HS-27A (cell line): Measurements from ENCODE around the gene NUFIP1.
A peak's percentile ranks its signal among the peaks of the same experiment; 100 is the strongest.
"Not testable (repeated sequence)": the region's sequence is repeated elsewhere in the genome, so short reads cannot be mapped to it uniquely, and the experiment has no call there.

ENCODE experiments used
- DNase-seq: peaks from one replicate; pipeline ENCODE4 v3.0.0-alpha.2; 2012; ENCODE audit warnings: low read depth, missing footprints

Gene NUFIP1

DNA sequence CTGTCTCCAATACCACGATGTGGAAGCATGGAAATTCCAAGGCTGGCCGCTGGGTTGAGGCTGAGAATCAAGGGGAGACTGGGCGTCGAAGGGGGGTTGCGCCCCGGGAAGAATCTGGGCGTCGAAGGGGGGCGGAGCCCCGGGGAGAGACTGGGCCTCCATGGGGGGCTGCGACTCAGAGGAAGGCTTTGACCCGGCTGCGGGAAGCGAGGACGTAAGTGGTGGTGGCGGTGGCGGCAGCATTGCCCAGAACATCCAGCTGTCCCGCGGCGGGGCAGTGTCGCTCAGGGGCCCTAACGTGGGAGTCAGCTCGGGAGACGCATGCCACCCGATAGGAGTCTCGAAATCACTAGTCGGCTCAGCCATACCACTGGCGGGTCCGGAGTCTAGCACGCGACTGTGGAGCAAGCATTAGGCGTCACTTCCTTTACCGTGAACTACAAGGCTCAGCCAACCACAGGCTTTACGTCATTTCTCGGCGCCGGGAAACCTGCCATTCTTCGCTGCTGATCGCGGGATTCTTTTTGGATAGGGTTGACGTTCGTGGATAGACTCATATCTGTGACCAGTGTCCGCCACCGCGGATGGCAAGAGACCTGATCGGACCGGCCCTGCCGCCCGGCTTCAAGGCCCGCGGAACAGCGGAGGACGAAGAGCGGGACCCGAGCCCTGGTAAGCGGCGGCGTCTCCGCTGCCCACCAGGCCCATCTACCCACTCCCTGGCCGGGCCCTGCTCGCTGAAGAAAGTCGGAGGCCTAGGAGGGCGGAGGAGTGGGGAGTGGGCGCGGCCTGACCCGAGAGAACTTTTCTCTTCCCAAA lies at the start of gene NUFIP1, which contains the start of gene GPALPP1:
Gene NUFIP1, minus strand, starts transcription at position 401 of the 819 bp plus-strand sequence. Its CDS starts 35 bp downstream, at position 366.
Gene GPALPP1, plus strand, starts transcription at position 468 of the 819 bp plus-strand sequence. Its CDS starts 117 bp downstream, at position 585.
- peak; percentile 74 for DNase-seq

- DNase-seq, result no peak
These were observed 46.9 kb upstream of the NUFIP1 start for GRCh38 chr13:45036206-45036605.

GRCh38 chr13:45034342-45034741 lies 45.1 kb upstream of the NUFIP1 start:
- DNase-seq, result no peak

DNA sequence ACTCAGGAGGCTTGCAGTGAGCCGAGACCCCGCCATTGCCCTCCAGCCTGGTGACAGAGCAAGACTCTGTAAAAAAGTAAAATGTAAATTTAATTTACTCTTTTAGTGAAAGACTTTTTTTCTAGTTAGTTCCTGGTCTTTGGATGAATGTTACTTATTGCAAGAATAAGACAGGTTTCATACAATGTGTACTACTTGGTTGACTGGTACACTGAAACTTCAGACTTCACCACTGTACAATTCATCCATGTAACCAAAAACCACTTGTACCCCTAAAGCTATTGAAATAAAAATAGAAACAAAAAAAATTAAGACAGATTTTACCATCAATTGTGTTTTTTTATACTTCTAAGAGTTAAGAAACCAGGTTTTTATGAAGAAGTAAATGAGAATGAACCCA lies 35.6 kb upstream of the NUFIP1 start:
- no peak for DNase-seq

DNA sequence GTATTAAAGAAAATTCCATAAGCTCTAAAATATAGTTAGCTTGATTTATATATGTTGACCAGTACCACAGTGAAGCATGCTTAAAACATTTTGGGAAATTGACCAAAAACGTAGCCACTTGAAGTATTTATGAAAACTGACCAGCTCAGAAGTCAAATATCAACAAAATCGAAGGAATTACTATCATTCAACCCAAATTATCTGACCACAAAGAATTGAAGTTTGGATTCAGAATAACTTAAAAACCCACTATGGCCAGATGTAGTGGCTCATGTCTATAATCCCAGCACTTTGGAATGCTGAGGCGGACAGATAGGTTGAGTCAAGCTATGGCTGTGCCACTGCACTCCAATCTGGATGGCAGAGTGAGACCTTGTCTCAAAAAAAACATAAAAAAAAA lies 32.0 kb upstream of the NUFIP1 start:
- DNase-seq, result peak; percentile 26

DNA sequence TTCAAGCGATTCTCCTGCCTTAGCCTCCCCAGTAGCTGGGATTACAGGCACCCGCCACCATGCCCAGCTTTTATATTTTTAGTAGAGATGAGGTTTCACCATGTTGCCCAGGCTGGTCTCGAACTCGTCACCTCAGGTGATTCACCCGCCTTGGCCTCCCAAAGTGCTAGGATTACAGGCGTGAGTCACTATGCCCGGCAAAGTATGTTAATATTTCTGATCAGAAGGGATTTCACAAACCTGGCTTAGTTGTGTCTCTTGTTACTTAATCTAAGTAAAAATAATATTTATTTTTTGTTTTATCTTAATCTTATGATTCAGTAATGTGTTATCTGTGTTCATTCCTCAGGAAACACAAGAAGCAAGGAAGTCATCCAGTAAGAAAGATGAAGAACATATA lies 30.7 kb upstream of the NUFIP1 start:
- DNase-seq, result not testable (repeated sequence)

DNA sequence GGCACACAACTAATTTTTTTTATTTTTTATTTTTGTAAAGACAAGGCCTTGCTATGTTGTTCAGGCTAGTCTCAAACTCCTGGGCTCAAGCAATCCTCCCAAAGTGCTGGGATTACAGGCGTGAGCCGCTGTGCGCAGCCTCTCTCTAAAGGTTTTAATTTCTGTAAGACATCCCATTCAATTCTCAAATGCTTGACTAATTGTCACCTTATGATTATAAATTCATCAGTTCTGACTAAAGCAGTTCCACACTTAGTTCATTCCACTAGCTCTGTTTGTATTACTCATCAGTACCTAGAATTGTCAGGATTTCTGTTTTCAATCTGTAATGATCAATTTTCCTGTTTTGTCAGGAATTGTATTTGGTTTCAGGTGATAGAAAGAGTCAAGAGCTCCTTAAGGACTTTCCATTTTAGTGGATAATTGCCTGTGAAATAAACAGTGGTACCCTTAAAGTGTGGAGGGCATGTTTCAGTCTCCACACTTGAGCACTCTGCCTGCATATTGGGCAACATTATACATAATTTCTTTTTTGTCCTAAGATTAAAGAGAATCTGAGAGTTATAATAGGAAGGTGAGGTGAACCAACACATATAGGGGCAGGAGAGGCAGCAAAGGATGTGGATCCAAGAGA lies 27.6 kb upstream of the NUFIP1 start:
- no peak for DNase-seq

DNA sequence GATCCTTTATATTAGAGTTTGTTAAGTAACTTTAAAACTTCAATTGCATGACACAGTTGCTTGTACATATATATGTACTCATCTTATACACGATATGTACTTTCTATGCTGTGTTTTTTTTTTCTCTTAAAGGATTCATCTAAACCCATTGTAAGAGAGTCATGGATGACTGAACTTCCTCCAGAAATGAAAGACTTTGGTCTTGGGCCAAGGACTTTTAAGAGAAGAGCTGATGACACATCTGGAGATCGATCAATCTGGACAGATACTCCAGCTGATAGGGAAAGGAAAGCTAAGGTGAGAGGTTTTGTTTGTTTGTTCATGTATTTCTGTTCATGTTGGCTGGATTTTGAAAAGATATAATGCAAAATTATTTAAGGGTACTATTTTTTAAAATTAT lies 26.0 kb upstream of the NUFIP1 start:
- DNase-seq, result no peak

DNA sequence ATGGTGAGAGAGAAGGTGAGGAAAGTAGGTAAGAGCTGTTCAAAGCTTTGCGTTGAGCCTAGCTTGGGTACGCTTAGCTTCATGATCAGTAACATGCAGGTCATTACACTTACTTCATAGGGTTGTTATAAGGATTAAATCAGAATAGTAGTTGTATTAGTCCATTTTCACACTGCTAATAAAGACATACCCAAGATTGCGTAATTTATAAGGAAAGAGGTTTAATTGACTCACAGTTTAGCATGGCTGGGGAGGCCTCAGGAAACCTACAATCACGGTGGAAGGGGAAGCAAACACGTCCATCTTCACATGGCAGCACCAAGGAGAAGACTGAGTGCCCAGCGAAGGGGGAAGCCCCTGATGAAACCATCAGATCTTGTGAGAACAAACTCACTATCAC lies 21.9 kb upstream of the NUFIP1 start:
- DNase-seq, result no peak

- no peak for DNase-seq
These were observed 18.6 kb upstream of the NUFIP1 start for GRCh38 chr13:45007823-45008222.

DNA sequence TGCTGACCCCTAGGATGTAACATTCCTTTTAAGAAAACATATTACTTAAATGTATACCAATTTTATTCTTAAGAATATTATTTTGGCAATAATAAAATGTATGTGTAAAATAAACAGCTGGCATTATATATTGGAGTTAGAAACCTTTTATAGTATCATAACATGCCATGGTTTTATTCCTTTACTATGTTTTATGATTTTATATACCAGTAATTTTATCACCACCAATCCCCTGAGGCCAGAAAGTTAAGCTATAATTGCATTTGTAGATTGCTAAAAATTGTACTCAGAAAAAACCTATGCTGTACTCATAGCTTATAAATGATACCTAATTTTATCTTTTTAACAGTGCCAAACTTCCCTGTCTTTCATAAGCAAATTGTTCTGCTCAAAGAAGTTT lies 18.0 kb upstream of the NUFIP1 start:
- DNase-seq, result no peak

DNA sequence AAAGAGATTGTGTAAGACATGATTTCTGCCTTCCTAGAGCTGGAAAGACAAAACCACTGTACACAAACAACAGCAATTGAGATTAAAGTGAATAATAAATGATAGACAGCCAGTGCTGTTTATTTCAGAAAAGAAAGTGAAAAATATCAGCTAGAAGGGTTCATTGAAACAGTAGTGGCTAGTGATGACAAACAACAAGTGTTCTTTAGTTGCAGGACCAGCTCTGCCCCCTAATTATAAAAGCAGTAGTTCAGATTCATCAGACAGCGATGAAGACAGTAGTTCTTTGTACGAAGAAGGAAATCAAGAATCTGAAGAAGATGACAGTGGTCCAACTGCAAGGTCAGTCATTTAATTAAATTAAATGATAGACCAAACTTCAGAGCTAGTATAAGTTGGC lies 14.8 kb upstream of the NUFIP1 start:
- no peak for DNase-seq

GRCh38 chr13:45003417-45003816 lies 14.1 kb upstream of the NUFIP1 start:
- no peak for DNase-seq

DNA sequence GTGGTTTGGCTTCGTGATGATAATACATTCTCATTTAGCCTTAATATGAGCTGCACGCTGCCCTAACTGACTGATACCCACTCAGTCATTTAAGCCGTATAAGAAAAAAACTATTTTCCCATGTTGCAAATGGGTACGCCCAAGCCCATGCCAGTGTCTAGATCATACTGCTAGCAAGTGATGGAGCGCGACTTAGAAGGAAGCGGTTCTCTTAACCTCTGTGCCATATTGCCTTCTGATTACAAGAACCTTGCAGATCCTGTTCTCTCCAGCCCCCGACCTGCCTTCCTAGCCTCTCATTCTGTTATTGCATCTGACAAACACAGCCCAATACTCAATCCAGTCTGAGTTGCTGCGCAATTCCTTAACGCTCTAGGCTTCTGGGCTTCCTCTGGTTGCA lies 670 bp upstream of the NUFIP1 start:
- DNase-seq, result no peak

DNA sequence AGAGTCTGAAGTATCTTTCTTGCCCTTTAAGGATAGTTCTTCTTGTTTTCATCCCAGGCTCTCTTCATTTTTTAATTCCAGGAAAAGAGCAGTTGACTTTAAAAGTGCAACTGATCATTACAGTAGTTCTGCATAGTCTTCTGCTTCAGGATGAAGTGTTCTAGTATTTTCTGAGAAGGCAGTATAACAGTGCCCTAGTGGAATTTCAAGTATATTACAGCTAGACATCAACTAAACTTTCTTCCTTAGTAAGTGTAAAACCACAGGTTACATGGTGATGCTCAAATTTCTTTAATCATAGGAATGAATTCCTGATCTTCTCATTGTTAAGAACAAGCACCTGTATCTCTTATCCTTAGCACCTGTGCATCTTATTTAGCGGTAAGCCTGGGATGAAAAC lies 10.9 kb downstream of the NUFIP1 start:
- no peak for DNase-seq

DNA sequence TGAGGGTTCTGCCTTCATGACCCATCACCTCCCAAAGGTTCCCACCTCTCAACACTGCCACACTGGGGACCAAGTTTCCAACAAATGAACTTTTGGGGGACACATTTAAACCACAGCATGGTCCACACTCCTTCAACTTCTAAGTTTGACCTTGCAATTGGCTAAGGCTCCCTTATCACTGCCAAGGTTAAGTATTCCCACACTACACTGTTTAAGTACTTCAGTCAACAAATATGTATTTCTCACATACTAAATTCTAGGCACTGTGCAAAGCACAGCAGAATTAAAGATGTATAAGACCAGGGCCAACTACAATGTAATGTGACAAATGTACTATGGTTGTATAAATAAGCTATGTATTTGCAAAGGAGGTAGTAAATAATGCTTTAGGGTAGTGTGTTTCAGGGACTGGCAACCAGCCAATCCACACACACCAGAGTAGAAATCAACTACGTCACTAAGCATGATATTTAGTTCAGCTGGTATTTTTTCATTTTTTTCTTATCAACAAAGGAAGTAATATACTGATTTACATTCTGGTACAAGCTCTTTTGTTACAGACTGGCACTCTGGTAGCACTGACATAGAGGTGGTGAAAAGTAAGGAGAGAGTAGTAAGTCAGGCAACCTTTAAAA lies 12.2 kb downstream of the NUFIP1 start:
- no peak for DNase-seq

DNA sequence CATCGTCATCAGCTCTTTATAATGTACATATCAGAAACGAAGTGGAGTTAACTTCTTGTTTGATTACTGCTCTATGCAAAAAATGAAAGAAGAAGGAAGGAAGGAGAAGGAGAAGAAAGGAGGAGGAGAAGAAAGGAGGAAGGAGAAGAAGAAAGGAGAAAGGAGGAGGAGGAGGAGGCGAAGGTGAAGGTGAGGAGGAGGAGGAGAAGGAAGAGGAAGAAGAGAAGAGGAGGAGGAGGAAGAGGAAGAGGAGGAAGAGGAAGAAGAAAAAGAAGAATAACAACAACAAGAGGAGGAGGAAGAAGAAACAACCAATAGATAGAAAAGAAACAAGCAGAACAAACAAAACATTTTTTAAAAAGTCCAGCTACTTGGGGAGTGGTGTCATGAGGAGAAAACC lies 13.1 kb downstream of the NUFIP1 start:
- DNase-seq, result no peak

- DNase-seq, result no peak
These were observed 15.0 kb downstream of the NUFIP1 start for GRCh38 chr13:44974056-44974793.

GRCh38 chr13:44972956-44973581 lies 16.2 kb downstream of the NUFIP1 start:
- DNase-seq, result no peak

- DNase-seq, result no peak
These were observed 17.3 kb downstream of the NUFIP1 start for GRCh38 chr13:44971656-44972595.
